Chondrocyte (in vitro differentiated cells): Measurements from ENCODE around the gene CETN3. TPM values are rescaled to one million over a fixed set of nuclear protein-coding genes. Genes with fewer than 3 reads are reported as not detected.

Source experiments
- DNase-seq: peaks from one replicate; pipeline ENCODE4 v3.0.0; 2021; ENCODE audit warnings: mixed read lengths, low spot score
- H3K27ac Mint-ChIP-seq: one replicate; pipeline ENCODE4 v1.8.0; 2021; ENCODE audit warnings: mild to moderate bottlenecking, moderate library complexity, mixed read lengths; ENCODE audit not compliant: unreplicated experiment
- H3K27me3 Mint-ChIP-seq: 2 replicates; pipeline ENCODE4 v1.8.0; 2021; ENCODE audit warnings: low read depth, mixed read lengths
- H3K36me3 Mint-ChIP-seq: 2 replicates; pipeline ENCODE4 v1.8.0; 2021; ENCODE audit warnings: low read depth, mixed read lengths
- H3K4me1 Mint-ChIP-seq: 2 replicates; pipeline ENCODE4 v1.8.0; 2021; ENCODE audit warnings: low read depth, mild to moderate bottlenecking, mixed read lengths
- H3K4me3 Mint-ChIP-seq: one replicate; pipeline ENCODE4 v1.8.0; 2021; ENCODE audit warnings: mild to moderate bottlenecking, moderate library complexity, mixed read lengths; ENCODE audit not compliant: unreplicated experiment
- H3K9me3 Mint-ChIP-seq: 2 replicates; pipeline ENCODE4 v1.8.0; 2021; ENCODE audit warnings: low read depth, mixed read lengths
- CTCF ChIP-seq: fragments of 200-600 bp; sonication (generic); IDR thresholded peaks from 2 replicates; pipeline ENCODE4 v1.5.0; 2021; ENCODE audit warnings: antibody characterized with exemption, mild to moderate bottlenecking, moderate library complexity
- total RNA-seq: library from RNA; stranded (reverse); gene quantifications from 3 replicates; pipeline ENCODE4 v1.2.1, GENCODE V29; 2021

Gene CETN3
- total RNA-seq, 1 donor from 2014 or later: 13.9 TPM

- DNase-seq: no peak
- TF ChIP-seq CTCF: peak; percentile 82
- no peaks in the 10 kb centered on the region for H3K4me1 Mint-ChIP-seq
- H3K27me3 Mint-ChIP-seq: peaks cover 13% of the 10 kb centered on the region
- H3K9me3 Mint-ChIP-seq: no peaks in the 10 kb centered on the region
- H3K36me3 Mint-ChIP-seq: no peaks in the 10 kb centered on the region
- H3K27ac Mint-ChIP-seq: no peak overlapping the region
- H3K4me3 Mint-ChIP-seq: no peak overlapping the region
Measured at GRCh38 chr5:90434116-90434714, 24.7 kb upstream of the CETN3 start.

GRCh38 chr5:90424245-90424644 lies 14.7 kb upstream of the CETN3 start:
- no peaks in the 10 kb centered on the region for H3K27me3 Mint-ChIP-seq
- H3K27ac Mint-ChIP-seq: no peak overlapping the region
- no peaks in the 10 kb centered on the region for H3K36me3 Mint-ChIP-seq

GRCh38 chr5:90421136-90421535 lies 11.6 kb upstream of the CETN3 start:
- Mint-ChIP-seq H3K4me3 (no peak overlapping the region), H3K27me3 (no peaks in the 10 kb centered on the region), H3K27ac (no peak overlapping the region), H3K4me1 (peaks cover 12% of the 10 kb centered on the region), H3K9me3 (no peaks in the 10 kb centered on the region), H3K36me3 (no peaks in the 10 kb centered on the region)
- no peak for DNase-seq
- peak; percentile 36 for TF ChIP-seq CTCF

More at GRCh38 chr5:90424245-90424644, 14.7 kb upstream of the CETN3 start:
- TF ChIP-seq CTCF: no peak
- Mint-ChIP-seq H3K4me1 (no peaks in the 10 kb centered on the region), H3K9me3 (no peaks in the 10 kb centered on the region), H3K4me3 (no peak overlapping the region)
- no peak for DNase-seq

GRCh38 chr5:90418214-90418613 lies 8.7 kb upstream of the CETN3 start:
- H3K9me3 Mint-ChIP-seq: no peaks in the 10 kb centered on the region
- no peaks in the 10 kb centered on the region for H3K27me3 Mint-ChIP-seq
- no peak for TF ChIP-seq CTCF
- peak overlapping the region; percentile 3 for H3K27ac Mint-ChIP-seq
- no peaks in the 10 kb centered on the region for H3K36me3 Mint-ChIP-seq
- DNase-seq: no peak
- H3K4me3 Mint-ChIP-seq: no peak overlapping the region
- peaks cover 12% of the 10 kb centered on the region for H3K4me1 Mint-ChIP-seq

- H3K27me3 Mint-ChIP-seq: no peaks in the 10 kb centered on the region
- no peak overlapping the region for H3K4me3 Mint-ChIP-seq
- H3K4me1 Mint-ChIP-seq: peaks cover 13% of the 10 kb centered on the region
- no peaks in the 10 kb centered on the region for H3K9me3 Mint-ChIP-seq
- peaks cover under 1% of the 10 kb centered on the region for H3K36me3 Mint-ChIP-seq
- DNase-seq: no peak
- no peak for TF ChIP-seq CTCF
- H3K27ac Mint-ChIP-seq: no peak overlapping the region
Measured at GRCh38 chr5:90410178-90410762, 714 bp upstream of the CETN3 start.
